HG03175 (cell line): ENCODE data around the gene PREX1.

Experiments
- ATAC-seq: cut with Tn5 transposase; IDR thresholded peaks from one replicate; pipeline ENCODE4 v1.9.1; 2021; ENCODE audit warnings: mild to moderate bottlenecking, moderate library complexity; ENCODE audit not compliant: unreplicated experiment

The PREX1 gene

DNA sequence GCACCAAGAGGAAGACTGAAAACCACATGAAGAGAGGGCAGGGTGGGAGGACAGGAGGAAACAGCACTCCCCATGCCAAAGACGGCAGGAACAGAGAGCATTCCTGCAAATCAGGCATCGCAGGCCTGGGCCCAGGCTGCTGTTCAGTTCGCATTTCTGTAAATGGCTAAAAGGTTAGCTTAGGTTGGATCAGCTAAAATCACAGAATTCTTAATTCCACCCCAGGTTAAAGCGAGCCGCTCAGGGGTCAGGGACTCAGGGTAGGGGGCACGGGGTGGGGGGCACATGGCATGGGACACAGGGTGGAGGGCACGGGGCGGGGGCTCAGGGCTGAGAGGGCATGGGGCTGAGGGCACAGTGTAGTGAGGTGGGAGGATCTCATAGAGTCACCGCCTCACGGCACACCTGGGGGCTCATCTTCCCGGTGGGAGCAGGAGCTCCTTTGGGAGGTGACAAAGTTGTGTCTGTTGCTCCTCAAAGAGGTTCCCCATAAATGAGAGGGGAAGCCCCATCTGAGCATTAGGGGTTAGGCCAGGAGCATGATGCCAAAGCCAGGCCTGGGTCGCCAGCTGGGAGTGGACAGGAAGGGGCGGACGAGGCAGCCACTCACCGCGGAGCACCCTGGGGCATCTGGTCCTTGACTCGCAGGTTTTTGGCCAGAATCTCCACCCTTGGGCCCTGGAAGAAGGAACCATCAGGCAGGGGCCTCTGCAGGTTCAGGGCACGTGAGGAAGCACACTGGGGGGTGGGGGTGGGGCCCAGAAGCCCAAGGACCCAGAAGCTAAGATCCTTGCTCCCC is 200.7 kb downstream of the PREX1 start:
- ATAC-seq = no peak

GRCh38 chr20:48626226-48626937 is 201.4 kb downstream of the PREX1 start:
- no peak for ATAC-seq

DNA sequence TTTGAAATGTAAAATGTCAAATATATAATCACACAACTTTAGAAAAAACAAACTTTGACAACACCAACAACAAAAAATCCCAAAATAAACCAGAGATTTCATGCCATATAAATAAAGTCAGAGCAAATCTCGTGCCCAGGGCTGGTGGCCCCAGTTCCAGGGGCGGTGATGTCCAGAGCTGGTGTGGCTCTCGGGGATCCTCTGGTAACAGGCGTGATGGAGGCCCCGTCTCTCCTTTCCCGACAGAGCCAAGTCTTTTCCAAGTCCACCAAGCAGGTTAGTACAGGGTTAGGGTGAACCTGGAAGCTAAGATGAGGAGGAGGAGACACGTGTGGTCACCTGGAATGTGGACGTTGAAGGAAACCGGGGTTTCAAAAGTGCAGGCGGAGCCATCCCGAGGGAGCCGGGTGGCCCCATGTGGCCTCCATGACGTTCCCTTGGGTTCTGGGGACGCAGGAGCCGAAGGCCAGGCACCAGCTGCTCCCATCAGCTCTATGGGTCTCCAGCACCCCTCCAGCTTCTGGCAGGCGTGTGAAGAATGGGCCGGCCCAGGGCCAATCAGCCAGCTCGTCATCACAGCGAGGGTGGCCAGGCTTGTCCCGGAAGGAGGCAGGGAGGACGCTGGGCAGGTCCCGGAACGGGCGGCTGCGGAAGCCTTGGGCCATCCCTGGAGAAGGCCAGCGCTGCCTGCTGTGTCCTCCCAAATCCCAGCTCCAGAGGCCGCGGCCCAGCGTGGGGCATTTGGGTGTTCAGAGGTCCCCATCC is 202.5 kb downstream of the PREX1 start:
- ATAC-seq = no peak

DNA sequence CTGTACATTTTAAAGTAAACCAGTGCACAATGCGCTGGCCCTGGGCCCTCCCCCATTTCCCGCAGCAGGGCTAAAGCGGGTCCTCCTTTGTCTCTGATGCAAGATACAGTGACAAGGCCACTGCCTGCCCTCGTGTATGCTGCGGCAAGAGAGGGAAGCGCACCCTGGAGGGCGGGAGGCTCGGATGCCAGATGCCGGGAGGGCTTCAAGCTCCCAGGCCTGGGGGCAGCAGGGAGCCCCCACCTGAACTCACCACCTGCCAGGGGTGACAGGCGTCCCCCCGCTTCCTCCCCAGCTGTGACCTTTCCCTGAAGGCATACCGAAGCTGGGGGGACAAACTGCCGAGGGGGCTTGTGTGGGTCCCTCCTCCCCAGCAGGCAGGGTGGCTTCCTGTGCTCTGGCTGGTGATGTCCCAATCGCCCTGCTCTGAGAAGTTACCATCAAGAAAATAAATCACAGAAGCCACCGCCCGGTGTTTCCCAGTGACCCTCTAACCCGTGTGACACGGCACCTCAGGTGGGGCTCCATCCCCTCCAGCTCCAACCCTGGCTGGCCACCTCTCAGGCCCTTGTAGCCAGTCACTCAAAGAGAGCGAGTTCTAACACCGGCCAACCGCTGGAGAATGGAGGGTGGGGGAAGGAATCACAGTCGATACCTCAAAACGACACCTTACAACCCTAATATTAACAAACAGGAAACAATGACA is 203.3 kb downstream of the PREX1 start:
- ATAC-seq = no peak

- ATAC-seq = no peak
Measured at GRCh38 chr20:48623906-48624265, 203.9 kb downstream of the PREX1 start.

DNA sequence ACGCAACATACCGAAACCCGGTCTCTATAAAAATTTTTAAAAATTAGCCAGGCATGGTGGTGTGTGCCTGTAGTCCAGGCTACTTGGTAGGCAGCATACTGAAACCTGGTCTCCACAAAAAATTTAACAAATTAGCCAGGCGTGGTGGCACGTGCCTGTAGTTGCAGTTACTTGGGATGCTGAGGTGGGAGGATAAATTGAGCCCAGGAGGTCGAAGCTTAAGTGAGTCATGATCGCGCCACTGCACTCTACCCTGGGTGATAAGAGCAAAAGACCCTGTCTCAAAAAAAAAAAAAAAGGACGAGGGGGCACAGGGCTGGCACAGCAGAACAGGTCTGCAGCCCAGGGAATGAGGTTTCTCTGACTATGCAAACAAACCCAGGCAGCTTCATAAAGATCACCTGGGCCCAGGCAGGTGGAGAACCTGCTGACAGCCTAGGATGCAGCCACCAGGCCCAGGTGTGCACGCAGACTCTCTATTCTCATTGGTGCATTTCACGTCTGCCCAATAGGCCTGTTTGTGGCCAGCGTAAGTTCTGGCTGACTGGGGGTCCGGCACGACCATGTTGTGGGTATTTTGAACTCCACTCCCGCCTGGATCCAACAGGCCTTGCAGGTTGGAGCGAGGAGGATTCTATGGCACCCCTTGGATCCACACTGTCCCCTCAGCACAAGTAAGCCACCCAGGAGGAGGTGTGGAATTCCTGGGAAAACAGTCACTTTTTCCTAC is 204.5 kb downstream of the PREX1 start:
- no peak for ATAC-seq

- no peak for ATAC-seq
Measured at GRCh38 chr20:48622421-48622820, 205.4 kb downstream of the PREX1 start.

GRCh38 chr20:48621376-48622078 is 206.3 kb downstream of the PREX1 start:
- ATAC-seq = no peak

GRCh38 chr20:48620507-48621375 is 207.1 kb downstream of the PREX1 start:
- ATAC-seq = no peak

DNA sequence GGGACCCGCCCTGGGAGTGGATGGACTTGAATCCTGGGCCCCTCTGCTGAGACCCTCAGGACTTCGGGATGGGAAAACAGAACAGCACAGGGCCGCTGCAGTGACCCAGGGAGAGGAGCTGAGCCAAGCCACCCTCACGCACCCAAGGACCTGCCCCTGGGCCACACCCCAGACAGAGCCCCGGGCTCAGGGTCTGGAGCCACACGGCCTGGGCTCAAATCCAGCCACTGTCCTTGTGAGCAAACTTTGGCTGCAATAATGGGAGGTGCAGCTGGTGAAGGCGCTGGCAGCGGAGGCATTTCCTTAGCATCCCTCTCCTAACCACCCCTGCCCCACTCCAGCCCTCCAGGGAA is 207.7 kb downstream of the PREX1 start:
- no peak for ATAC-seq

- ATAC-seq = no peak
Measured at GRCh38 chr20:48619126-48620101, 208.4 kb downstream of the PREX1 start.

GRCh38 chr20:48618631-48619030 is 209.2 kb downstream of the PREX1 start:
- ATAC-seq = no peak

DNA sequence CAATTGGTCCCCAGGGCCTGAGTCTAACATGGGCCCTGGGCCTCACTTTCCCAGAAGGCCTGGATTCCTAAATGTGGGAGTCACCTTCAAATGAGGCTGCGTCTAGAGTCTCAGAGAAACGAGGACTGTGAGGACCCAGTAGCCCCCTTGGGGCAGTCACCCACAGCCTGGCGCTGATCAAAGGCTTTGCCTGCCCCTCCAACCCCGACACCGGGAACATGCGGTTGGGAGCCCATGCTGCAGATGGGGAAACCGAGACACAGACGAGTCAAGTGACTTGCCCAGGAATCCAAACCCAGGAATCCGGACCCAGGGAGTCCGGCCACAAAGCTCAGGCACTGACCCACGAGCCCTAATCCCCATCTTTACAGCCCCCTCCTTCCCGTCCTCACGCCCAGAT is 209.7 kb downstream of the PREX1 start:
- ATAC-seq = no peak

- ATAC-seq = no peak
Measured at GRCh38 chr20:48617481-48617880, 210.3 kb downstream of the PREX1 start.

DNA sequence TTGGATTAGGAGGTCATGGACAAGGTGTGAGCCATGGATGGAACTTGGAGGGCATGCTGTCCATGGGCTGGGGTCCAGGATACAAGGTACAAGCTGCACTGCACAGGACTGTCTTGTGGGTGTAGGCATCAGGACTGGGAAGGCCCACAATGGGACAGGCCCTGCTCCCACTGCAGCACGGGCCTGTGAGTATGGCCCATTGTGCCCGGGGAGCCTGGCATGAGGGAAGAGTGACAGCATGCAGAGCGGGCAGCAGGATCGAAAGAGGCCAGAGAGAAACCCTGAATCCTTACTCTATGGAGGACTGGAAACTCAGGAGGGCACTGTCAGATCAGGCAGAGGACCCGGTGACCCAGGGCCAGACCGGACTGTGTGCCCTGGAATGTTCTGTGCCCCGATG is 211.3 kb downstream of the PREX1 start:
- ATAC-seq = no peak

- ATAC-seq = no peak
Measured at GRCh38 chr20:48615871-48616270, 211.9 kb downstream of the PREX1 start.

GRCh38 chr20:48614593-48615274 is 213.1 kb downstream of the PREX1 start:
- ATAC-seq = no peak
